ENCODE results near the gene SLC34A3. TPM values are rescaled to one million over a fixed set of nuclear protein-coding genes. Genes with fewer than 3 reads are reported as not detected.
A peak's percentile ranks its signal among the peaks of the same experiment; 100 is the strongest.

SLC34A3 gene
- total and polyA plus RNA-seq, 2 donors (not counting 1 experiment from before 2014, with no cell fraction given) = not detected

GRCh38 chr9:137243626-137244485 is 13.2 kb downstream of the SLC34A3 start:
- intact Hi-C loops (cut with micrococcal nuclease) = no loop called here
- Histone ChIP-seq H3K4me3 (ENCODE audit: control extremely low read depth in 1 of 5, extremely low read depth in 1 of 5, insufficient read depth in 1 of 5, low read depth in 2 of 5, low read length in 4 of 5) (no peak overlapping the region), H3K9me3 (ENCODE audit: control extremely low read depth in 1 of 3, control insufficient read depth in 2 of 3, insufficient read depth in 1 of 3, low read length in 2 of 3) (no peaks in the 10 kb centered on the region), H4K20me1 (ENCODE audit: control insufficient read depth, insufficient read depth, low read length, poor library complexity, severe bottlenecking) (peaks cover 37% of the 10 kb centered on the region), H2AFZ (ENCODE audit: insufficient read depth, low read depth, low read length, poor library complexity, severe bottlenecking) (no peak overlapping the region), H3K79me2 (ENCODE audit: control insufficient read depth, insufficient read depth, low read length) (peaks cover 38% of the 10 kb centered on the region), H3K9ac (ENCODE audit: low read length) (no peak overlapping the region), H3K4me1 (ENCODE audit: control insufficient read depth in 2 of 2, insufficient read depth in 2 of 2, low read length in 2 of 2) (peaks cover 16 to 25% of the 10 kb centered on the region in 2 donors), H3K36me3 (replicated peaks in 1 of 2; ENCODE audit: control extremely low read depth in 1 of 2, control insufficient read depth in 1 of 2, extremely low read depth in 1 of 2, insufficient read depth in 2 of 2, low read length in 1 of 2) (peaks cover 0 to 20% of the 10 kb centered on the region in 2 experiments), H3K27ac (ENCODE audit: low read length in 2 of 2) (no peak overlapping the region), H3K4me2 (replicated peaks; ENCODE audit: low read depth, low read length, poor library complexity, severe bottlenecking) (no peak overlapping the region), H3K27me3 (replicated peaks in 1 of 4; ENCODE audit: control extremely low read depth in 1 of 4, control insufficient read depth in 3 of 4, insufficient read depth in 4 of 4, low read length in 3 of 4) (no peaks in the 10 kb centered on the region)
- no peaks in the 10 kb centered on the region for H3K27me3 Mint-ChIP-seq
- WGBS (ENCODE audit: insufficient coverage) = 93% methylated on average over 9 of the region's 15 CpGs
- H3K27ac Mint-ChIP-seq = peak overlapping the region; percentile 65
- H3K4me1 Mint-ChIP-seq = peaks cover 27% of the 10 kb centered on the region
- H3K4me3 Mint-ChIP-seq = no peak overlapping the region
- ChIA-PET POLR2A (interaction anchor here (2.1 kb wide), 1 partner anchor 10 kb away, joined by 15 read pairs; no protein-coding TSS in a partner anchor), CTCF (no interaction called here)
- no peaks in the 10 kb centered on the region for H3K9me3 Mint-ChIP-seq (ENCODE audit: insufficient read depth)
- no peak for ATAC-seq (ENCODE audit: low read depth)
- no peak for DNase-seq
- TF ChIP-seq, protein P1, sequence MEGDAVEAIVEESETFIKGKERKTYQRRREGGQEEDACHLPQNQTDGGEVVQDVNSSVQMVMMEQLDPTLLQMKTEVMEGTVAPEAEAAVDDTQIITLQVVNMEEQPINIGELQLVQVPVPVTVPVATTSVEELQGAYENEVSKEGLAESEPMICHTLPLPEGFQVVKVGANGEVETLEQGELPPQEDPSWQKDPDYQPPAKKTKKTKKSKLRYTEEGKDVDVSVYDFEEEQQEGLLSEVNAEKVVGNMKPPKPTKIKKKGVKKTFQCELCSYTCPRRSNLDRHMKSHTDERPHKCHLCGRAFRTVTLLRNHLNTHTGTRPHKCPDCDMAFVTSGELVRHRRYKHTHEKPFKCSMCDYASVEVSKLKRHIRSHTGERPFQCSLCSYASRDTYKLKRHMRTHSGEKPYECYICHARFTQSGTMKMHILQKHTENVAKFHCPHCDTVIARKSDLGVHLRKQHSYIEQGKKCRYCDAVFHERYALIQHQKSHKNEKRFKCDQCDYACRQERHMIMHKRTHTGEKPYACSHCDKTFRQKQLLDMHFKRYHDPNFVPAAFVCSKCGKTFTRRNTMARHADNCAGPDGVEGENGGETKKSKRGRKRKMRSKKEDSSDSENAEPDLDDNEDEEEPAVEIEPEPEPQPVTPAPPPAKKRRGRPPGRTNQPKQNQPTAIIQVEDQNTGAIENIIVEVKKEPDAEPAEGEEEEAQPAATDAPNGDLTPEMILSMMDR (IDR thresholded peaks at IDR 0.05) = no peak
- TF ChIP-seq EZH2 (IDR thresholded peaks at IDR 0.05; ENCODE audit: borderline replicate concordance, insufficient read depth, low read depth, low read length, poor library complexity, severe bottlenecking) = no peak

Measured in B cell (primary cell).